ENCODE measurements around the gene CCDC102B.
"Not testable (repeated sequence)": the region's sequence is repeated elsewhere in the genome, so short reads cannot be mapped to it uniquely, and the experiment has no call there.

Gene CCDC102B

DNA sequence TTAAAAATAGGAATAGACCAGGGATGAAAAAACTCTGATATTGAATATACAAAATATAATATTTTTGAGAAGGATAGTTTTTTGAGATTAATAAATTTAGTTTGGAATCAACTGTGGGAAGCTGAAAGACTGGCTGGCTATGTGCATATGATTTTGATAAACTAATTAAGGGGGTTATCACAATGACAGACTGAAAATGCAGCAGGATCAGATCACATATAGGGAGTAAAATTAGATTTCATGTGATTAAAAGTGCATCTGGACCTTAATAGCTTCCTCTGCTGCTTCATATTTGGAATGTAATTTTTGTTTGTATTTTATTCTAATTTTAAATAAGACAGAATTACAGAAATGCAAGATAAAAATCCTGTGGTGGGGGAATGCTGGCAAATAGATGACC lies 111.7 kb downstream of the CCDC102B start:
- no peak for DNase-seq (ENCODE audit: low read depth in 2 of 2)

DNA sequence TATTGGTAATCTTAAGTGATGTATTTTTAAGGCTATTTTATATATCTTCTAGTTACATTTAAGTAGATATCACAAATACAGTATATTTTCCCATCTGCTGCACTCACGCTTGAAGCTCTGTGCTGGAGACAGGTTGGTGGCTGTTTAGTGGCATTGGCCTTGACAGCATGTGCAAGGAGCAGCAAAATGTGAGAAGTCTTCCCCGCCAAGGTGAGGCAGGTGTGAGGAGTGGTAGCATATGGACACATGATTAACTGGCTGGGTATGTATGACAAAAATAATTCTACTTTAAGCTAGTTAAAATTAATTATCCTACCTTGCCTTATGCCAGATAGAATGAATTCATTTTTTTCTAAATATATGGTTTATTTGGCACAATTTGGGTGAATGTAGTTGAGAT lies 117.2 kb downstream of the CCDC102B start:
- DNase-seq (ENCODE audit: low read depth in 2 of 2): no peak

DNA sequence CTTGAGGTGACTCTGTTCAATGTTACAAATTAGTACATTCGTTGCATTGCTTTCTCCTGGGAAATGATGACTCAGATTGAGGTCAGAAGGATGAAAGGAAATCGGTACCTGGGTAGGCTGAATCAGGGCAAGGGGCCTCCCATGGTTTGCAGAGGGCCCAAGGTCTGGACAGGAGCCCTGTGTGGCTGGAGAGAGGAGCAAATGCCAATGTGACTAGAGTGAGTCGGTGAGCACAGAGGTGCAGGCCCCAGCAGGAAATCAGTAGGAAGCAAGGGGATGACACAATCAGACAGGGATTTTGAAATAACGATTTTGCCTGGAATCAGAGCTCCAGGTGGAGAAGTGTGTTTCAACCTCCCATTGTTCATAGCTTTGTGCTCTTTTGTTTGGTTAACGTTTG lies 118.9 kb downstream of the CCDC102B start:
- DNase-seq (ENCODE audit: low read depth in 2 of 2): no peak

DNA sequence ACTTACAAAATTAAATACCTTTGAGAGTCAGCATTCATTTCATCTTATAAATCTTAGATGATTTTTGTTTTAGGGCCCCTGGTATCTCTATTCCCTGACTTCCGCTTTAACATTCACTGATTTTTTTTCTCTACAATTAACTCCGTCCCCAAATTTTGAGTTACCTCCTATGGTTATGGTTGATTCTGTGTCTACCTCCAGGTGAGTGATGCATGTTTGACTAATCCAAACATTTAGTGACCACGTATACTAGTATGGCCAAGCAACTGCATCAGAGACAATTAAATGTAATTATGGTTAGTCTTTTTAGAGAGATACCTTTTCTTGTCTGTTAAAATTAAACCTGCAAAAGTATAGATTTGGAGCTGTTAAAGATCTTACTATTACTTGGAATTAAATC lies 120.3 kb downstream of the CCDC102B start:
- DNase-seq (ENCODE audit: low read depth in 2 of 2): no peak

- DNase-seq (ENCODE audit: low read depth in 2 of 2): no peak
Measured at GRCh38 chr18:68919900-68920299, 122.0 kb downstream of the CCDC102B start.

GRCh38 chr18:68922392-68922791 lies 124.5 kb downstream of the CCDC102B start:
- no peak for DNase-seq (ENCODE audit: low read depth in 2 of 2)

- DNase-seq (ENCODE audit: low read depth in 2 of 2): no peak
Measured at GRCh38 chr18:68925268-68925667, 127.4 kb downstream of the CCDC102B start.

- no peak for DNase-seq (ENCODE audit: low read depth in 2 of 2)
Measured at GRCh38 chr18:68928762-68929675, 131.1 kb downstream of the CCDC102B start.

- DNase-seq (ENCODE audit: low read depth in 2 of 2): no peak
Measured at GRCh38 chr18:68935686-68936085, 137.8 kb downstream of the CCDC102B start.

DNA sequence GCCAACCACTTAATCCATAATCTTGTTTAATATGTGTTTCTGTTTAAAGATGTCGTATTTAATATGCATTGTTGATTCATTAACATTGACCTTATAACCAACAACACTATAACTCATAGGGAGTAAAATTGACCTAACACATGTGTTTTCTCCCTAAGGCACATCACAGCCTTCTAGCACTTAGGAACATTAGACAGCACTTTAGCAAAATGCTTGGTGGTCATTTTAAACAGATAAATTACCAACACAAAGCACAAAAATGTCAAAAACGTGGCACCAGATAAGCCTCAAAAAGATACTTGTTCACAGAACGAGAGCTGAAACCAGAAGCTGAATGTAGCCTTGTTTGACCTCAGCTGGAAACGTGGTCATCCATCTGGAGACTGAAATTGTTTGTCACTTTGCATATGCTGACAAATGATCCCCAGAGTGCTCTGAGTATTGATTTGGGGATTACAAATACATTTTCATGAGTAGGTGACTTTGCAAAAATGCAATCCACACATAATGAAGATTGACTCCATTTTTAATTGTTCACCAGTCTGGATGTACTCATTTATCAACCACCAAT lies 139.2 kb downstream of the CCDC102B start:
- DNase-seq (ENCODE audit: low read depth in 2 of 2): no peak

DNA sequence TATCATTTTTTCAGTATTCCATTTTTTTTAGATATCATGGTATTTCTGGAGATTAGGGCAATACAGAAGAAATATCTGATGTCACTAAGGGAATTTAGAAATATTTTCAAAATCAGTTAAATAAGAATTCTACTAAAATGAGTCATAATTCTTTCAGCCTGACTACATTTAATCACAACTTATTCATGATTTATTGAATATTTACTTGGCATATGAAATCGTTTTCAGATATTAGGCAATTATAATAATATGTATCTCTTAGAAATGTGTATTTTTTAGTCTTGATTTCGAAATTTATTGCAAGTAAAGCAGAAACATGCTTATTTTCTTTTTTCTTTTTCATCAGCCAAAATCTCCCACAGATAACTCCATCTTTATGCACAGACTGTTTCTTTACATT lies 142.2 kb downstream of the CCDC102B start:
- no peak for DNase-seq (ENCODE audit: low read depth in 2 of 2)

GRCh38 chr18:68940754-68941153 lies 142.9 kb downstream of the CCDC102B start:
- DNase-seq (ENCODE audit: low read depth in 2 of 2): no peak

DNA sequence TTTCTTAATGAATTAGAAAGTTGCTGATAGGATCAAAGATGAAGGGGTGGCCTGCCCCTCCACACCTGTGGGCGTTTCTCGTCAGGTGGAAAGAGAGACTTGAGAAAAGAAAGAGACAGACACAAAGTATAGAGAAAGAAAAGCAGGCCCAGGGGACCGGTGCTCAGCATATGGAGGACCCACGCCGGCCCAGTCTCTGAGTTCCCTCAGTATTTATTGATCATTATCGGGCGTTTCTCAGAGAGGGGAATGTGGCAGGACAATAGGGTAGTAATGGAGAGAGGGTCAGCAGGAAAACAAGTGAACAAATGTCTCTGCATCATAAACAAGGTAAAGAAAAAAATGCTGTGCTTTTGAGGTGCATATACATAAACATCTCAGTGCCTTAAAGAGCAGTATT lies 144.3 kb downstream of the CCDC102B start:
- DNase-seq (ENCODE audit: low read depth in 2 of 2): no peak

DNA sequence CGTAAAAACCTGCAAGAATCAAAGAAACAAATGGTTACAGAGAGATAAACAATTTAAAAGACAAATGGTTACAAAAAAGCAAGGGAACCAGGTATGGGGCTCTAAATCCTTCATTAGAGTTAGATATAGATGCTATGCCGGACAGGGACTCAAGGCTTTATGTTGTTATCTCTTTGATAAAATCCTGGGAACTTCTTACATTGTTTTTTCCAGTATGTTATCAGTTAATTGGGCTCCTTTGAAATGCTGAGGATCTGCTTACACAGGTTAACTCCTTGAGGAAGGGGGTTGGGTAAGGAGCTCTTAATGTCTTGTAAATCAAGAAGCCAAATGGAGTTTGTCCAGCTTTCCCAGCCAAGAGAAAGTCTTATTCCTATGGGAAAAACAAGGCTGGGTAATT lies 146.0 kb downstream of the CCDC102B start:
- not testable (repeated sequence) for DNase-seq (ENCODE audit: low read depth in 2 of 2)

- DNase-seq (ENCODE audit: low read depth in 2 of 2): no peak
Measured at GRCh38 chr18:68944330-68944729, 146.4 kb downstream of the CCDC102B start.

DNA sequence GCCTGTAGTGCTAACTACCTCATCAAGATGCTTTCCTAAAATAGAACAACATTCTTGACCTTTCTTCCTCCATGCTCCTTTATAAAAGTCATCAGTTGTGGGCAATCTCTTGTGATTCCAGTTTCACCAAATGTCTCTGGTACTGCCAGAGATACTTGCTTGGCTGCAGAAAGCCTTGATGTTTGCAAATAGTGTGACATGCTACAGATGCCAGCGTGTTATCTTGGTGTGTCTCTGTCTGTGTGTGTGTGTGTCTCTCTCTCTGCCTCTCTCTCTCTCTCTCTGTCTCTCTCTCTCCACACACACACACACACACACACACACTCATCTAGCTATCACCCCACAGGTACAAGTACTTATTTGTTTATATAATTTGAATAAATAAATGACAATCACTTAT lies 146.9 kb downstream of the CCDC102B start:
- no peak for DNase-seq (ENCODE audit: low read depth in 2 of 2)

DNA sequence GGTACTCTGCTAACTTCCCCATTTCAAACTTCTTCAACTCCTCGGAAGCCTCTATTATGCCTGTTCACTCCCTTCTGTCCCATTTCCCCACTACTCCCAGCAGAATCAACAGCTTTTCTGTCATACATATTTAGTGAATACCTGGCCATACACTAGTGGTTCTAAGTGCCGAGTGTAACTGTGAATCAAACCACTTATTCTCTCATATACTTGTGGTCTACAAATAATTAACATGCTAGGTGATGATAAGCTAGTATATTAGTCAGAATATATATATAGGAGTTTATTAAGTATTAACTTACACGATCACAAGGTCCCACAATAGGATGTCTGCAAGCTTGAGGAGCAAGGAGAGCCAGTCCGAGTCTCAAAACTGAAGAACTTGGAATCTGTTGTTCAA lies 150.7 kb downstream of the CCDC102B start:
- no peak for DNase-seq (ENCODE audit: low read depth in 2 of 2)

- DNase-seq (ENCODE audit: low read depth in 2 of 2): no peak
Measured at GRCh38 chr18:68954738-68955137, 156.9 kb downstream of the CCDC102B start.

DNA sequence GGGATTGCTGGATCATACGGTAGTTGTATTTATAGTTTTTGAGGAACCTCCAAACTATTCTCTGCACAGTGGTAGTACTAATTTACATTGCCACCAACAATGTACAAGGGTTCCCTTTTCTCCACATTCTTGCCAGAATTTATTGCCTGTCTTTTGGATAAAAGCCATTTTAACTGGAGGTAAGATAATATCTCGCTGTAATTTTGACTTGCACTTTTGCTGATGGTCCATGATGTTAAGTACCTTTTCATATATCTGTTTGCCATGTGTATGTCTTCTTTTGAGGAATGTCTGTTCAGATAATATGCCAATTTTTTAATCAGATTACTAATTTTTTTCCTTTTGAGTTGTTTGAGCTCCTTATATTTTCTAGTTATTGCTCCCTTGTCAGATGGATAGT lies 158.8 kb downstream of the CCDC102B start:
- DNase-seq (ENCODE audit: low read depth in 2 of 2): no peak

DNA sequence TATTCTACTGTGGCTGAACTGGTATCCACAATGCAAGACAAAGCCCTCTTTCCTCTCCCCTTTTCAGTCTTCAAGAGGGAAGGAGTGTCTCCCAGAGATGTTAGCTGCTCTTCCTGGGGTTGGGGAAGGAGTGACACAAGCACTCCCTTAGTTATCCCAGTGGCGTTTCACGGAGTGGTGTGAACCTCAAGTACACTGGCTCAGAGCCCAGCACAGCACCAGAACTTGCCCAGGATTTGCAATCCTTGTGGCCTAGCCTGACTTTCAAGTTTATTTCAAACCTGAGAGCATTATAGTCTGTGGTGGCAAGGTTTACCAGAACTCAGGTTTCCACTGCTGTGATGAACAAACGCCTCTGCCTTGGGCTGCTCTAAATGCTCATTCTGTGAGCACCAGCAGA lies 162.5 kb downstream of the CCDC102B start:
- no peak for DNase-seq (ENCODE audit: low read depth in 2 of 2)

DNA sequence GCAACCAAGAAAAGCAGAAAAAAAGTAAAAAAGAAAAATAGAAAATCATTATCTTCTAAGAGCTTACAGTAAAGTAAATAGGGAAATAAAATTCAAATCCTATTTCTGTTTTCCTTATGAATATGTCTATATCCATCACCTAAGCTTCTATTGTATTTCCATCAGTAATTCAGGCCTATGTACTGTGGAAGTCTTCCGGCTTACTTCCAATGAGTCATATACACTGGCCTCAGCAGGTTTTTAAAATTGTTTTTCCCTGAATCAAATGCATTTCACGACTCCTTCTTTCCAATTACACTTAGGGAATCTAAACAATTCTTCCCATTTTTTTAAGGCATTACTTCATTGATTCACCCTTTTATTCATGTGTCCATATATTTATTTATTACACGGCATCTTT lies 164.7 kb downstream of the CCDC102B start:
- no peak for DNase-seq (ENCODE audit: low read depth in 2 of 2)

GRCh38 chr18:68965817-68966216 lies 167.9 kb downstream of the CCDC102B start:
- no peak for DNase-seq (ENCODE audit: low read depth in 2 of 2)

- no peak for DNase-seq (ENCODE audit: low read depth in 2 of 2)
Measured at GRCh38 chr18:68969027-68969426, 171.1 kb downstream of the CCDC102B start.

Measured in stimulated activated CD8-positive, alpha-beta memory T cell treated with anti-CD3 and anti-CD28 coated beads, Interleukin-2, amount 100 ng/mL, for 48 hours (primary cell).